Endodermal cell (in vitro differentiated cells): ENCODE results near the gene EPN2. TPM values are rescaled to one million over a fixed set of nuclear protein-coding genes. Genes with fewer than 3 reads are reported as not detected.

Experiments used
- DNase-seq: peaks from one replicate; pipeline ENCODE4 v3.0.0-alpha.2; 2017
- H3K27ac ChIP-seq: 2 replicates; pipeline ENCODE4 v1.5.1; 2013; ENCODE audit warnings: mild to moderate bottlenecking, low read depth, low read length, moderate library complexity
- H3K27me3 ChIP-seq: 2 replicates; pipeline ENCODE4 v1.6.1; 2013; ENCODE audit warnings: mild to moderate bottlenecking, low read length, moderate library complexity; ENCODE audit not compliant: insufficient read depth, control insufficient read depth, poor library complexity, severe bottlenecking
- H3K36me3 ChIP-seq: 2 replicates; pipeline ENCODE4 v1.7.0; 2013; ENCODE audit warnings: mild to moderate bottlenecking, low read length, moderate library complexity; ENCODE audit not compliant: control insufficient read depth, insufficient read depth
- H3K4me1 ChIP-seq: one replicate; pipeline ENCODE4 v1.7.0; 2013; ENCODE audit warnings: low read length; ENCODE audit not compliant: control insufficient read depth, insufficient read depth
- H3K4me3 ChIP-seq: 2 replicates; pipeline ENCODE4 v1.5.1; 2013; ENCODE audit warnings: mild to moderate bottlenecking, low read length, moderate library complexity
- H3K9ac ChIP-seq: 2 replicates; pipeline ENCODE4 v1.6.1; 2013; ENCODE audit warnings: mild to moderate bottlenecking, low read length, moderate library complexity; ENCODE audit not compliant: poor library complexity, severe bottlenecking; ENCODE audit errors: extremely low read depth
- H3K9me3 ChIP-seq: 2 replicates; pipeline ENCODE4 v1.6.1; 2013; ENCODE audit warnings: mild to moderate bottlenecking, low read length, moderate library complexity; ENCODE audit not compliant: control insufficient read depth
- H3K27ac Mint-ChIP-seq: 2 replicates; pipeline ENCODE4 v1.8.0; 2020; ENCODE audit warnings: mixed read lengths
- H3K27me3 Mint-ChIP-seq: 2 replicates; pipeline ENCODE4 v1.8.0; 2021; ENCODE audit warnings: mild to moderate bottlenecking, mixed read lengths; ENCODE audit not compliant: insufficient read depth
- H3K36me3 Mint-ChIP-seq: 2 replicates; pipeline ENCODE4 v1.8.0; 2020; ENCODE audit warnings: low read depth, mixed read lengths
- H3K4me1 Mint-ChIP-seq: 2 replicates; pipeline ENCODE4 v1.8.0; 2020; ENCODE audit warnings: mixed read lengths
- H3K4me3 Mint-ChIP-seq: 2 replicates; pipeline ENCODE4 v1.8.0; 2020; ENCODE audit warnings: mild to moderate bottlenecking, moderate library complexity, mixed read lengths
- H3K9me3 Mint-ChIP-seq: 2 replicates; pipeline ENCODE4 v1.8.0; 2020; ENCODE audit warnings: mild to moderate bottlenecking, mixed read lengths
- CTCF ChIP-seq: fragments of 200-600 bp; sonication (generic); conservative IDR thresholded peaks from 2 replicates; pipeline ENCODE4 v1.5.0; 2021; ENCODE audit warnings: antibody characterized with exemption, mild to moderate bottlenecking
- WGBS, 2 experiments: methylation state at CpG; one replicate each; pipeline versions ENCODE4 v1.1.5 to v1.1.7; 2013; ENCODE audit warnings: missing lambda C conversion rate in 2 of 2, mixed read lengths in 1 of 2; ENCODE audit not compliant: insufficient coverage in 1 of 2, insufficient read length in 1 of 2; 5-methylcytosine and 5-hydroxymethylcytosine counted together
- total RNA-seq, 2 donors: library from RNA; stranded (reverse); fragmentation: NEBNext Ultra II Directional in 1 of 2; extraction: Animal tissue kit (Norgen Biotek cat#: 25700) in 1 of 2; gene quantifications; 2 replicates in 1 of 2; 3 replicates in 1 of 2; pipeline ENCODE4 v1.2.1, GENCODE V29; 2021

EPN2 gene
- total RNA-seq, 2 donors from 2014 or later = 46.0 to 50.9 TPM

DNA sequence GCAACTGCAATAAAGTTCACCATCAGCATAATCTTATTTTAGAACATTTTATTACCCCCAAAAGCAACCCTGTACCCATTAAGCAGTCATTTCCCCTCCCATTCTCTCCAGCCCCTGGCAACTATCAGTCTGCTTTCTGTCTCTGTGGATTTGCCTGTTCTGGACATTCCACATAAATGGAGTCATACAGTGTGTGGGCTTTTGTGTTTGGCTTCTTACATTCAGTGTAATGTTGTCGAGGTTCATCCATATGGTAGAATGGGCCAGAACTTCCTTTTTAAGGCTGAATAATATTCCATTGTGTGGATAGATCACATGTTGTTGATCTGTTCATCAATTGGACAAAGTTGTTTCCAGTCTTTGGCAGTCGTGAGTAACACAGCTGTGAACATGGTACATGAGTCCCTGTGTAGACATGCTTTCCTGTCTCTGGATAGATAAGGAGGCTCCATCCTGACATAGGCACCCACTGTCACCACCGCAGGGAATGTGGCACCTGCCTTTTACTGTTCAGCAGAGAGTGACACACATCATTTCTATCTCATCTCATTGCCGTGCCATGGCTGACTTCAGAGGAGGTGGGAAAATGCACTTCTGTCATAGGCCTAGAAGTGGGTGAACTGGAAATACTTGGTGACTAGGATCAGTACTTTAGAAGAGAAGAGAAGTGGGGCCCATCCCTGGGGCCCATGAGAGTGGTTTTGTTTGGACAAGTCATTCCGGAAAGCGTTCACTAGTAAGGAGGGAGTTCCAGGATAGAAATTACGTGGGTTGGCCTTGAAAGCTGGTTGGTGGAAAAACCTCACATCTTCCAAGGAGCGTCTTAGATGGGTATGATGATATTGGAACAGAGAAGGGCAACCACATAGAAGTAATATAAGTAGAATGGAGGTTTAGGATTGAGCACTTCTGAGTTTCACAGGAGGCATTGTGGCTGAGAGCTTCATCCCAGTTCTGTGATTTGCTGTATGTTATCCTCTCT, 25.8 kb downstream of the EPN2 start:
- Histone ChIP-seq H3K36me3 (no peaks in the 10 kb centered on the region), H3K4me3 (no peak overlapping the region), H3K27ac (no peak overlapping the region), H3K9me3 (no peaks in the 10 kb centered on the region), H3K4me1 (no peaks in the 10 kb centered on the region), H3K9ac (no peak overlapping the region), H3K27me3 (no peaks in the 10 kb centered on the region)
- no peak overlapping the region for H3K27ac Mint-ChIP-seq
- H3K9me3 Mint-ChIP-seq = no peaks in the 10 kb centered on the region
- 96% methylated on average over 7 to 8 of the region's 8 CpGs for WGBS, 2 experiments
- peaks cover 10% of the 10 kb centered on the region for H3K4me1 Mint-ChIP-seq
- no peaks in the 10 kb centered on the region for H3K27me3 Mint-ChIP-seq
- H3K36me3 Mint-ChIP-seq = peaks cover 2% of the 10 kb centered on the region
- no peak for TF ChIP-seq CTCF
- no peak overlapping the region for H3K4me3 Mint-ChIP-seq
- no peak for DNase-seq

- no peaks in the 10 kb centered on the region for H3K9me3 ChIP-seq
- Mint-ChIP-seq H3K27ac (no peak overlapping the region), H3K4me3 (no peak overlapping the region), H3K9me3 (no peaks in the 10 kb centered on the region), H3K36me3 (peaks cover 2% of the 10 kb centered on the region), H3K4me1 (peaks cover 10% of the 10 kb centered on the region), H3K27me3 (no peaks in the 10 kb centered on the region)
- no peaks in the 10 kb centered on the region for H3K36me3 ChIP-seq
- H3K27me3 ChIP-seq = no peaks in the 10 kb centered on the region
- no peaks in the 10 kb centered on the region for H3K4me1 ChIP-seq
- H3K27ac ChIP-seq = no peak overlapping the region
- 82 to 99% methylated on average over 2 to 4 of the region's 4 CpGs for WGBS, 2 experiments
- no peak for DNase-seq
- H3K9ac ChIP-seq = no peak overlapping the region
- no peak overlapping the region for H3K4me3 ChIP-seq
- no peak for TF ChIP-seq CTCF
Measured at GRCh38 chr17:19263641-19264051, 26.5 kb downstream of the EPN2 start.

DNA sequence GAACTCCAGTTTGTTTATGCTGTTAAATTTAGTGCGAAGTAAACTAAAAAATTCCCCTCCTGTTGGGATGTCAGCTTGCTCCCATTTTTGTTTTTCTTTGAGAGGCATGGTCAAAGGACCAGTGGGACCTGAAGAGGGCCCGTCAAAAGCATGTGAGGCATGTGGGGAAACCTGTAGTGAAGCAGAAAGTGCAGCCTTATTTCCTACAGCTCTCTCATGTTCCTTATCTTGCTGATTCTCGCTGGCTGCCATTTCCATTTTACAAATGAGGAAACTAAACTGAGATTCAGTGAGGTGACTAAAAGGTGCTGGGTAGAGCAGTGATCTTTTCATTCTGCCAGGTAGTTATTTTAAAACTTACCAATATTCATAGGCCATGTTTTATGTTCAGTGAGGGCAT, 27.1 kb downstream of the EPN2 start:
- Histone ChIP-seq H3K36me3 (no peaks in the 10 kb centered on the region), H3K9ac (no peak overlapping the region), H3K4me3 (no peak overlapping the region), H3K27me3 (no peaks in the 10 kb centered on the region), H3K27ac (no peak overlapping the region), H3K4me1 (no peaks in the 10 kb centered on the region), H3K9me3 (no peaks in the 10 kb centered on the region)
- no peak for TF ChIP-seq CTCF
- H3K27me3 Mint-ChIP-seq = no peaks in the 10 kb centered on the region
- H3K27ac Mint-ChIP-seq = no peak overlapping the region
- H3K36me3 Mint-ChIP-seq = peaks cover 2% of the 10 kb centered on the region
- no peak overlapping the region for H3K4me3 Mint-ChIP-seq
- peaks cover 10% of the 10 kb centered on the region for H3K4me1 Mint-ChIP-seq
- no peaks in the 10 kb centered on the region for H3K9me3 Mint-ChIP-seq
- DNase-seq = no peak
- 80 to 86% methylated on average over 2 to 3 of the region's 3 CpGs for WGBS, 2 experiments
